GM12878 (cell line): ENCODE measurements around the gene PIGZ. TPM values are rescaled to one million over a fixed set of nuclear protein-coding genes. Genes with fewer than 3 reads are reported as not detected.

Source experiments
- ATAC-seq: fragments of 200-7000 bp; cut with Tn5 transposase; 3 replicates; pipeline ENCODE4 v1.9.1; 2020; ENCODE audit warnings: mild to moderate bottlenecking, moderate library complexity
- BruUV-seq: library from RNA; stranded (reverse); fragments of 400-500 nt; replicated peaks from 2 replicates; lab custom pipeline; 2021; lab: Mats Ljungman, UMichigan
- CTCF ChIA-PET: fragments of 300-600 bp; sonication (Branson Sonifier 250); formaldehyde crosslinking; extraction: SDS; loops from one replicate; lab custom pipeline; 2021; ENCODE audit warnings: inconsistent platforms; lab: Yijun Ruan, JAX
- POLR2A ChIA-PET: fragments of 350-600 bp; formaldehyde crosslinking; extraction: SDS; loops from one replicate; lab custom pipeline; 2021; ENCODE audit warnings: inconsistent platforms; lab: Charles Lee
- RAD21 ChIA-PET: fragments of 300-600 bp; sonication (Branson Sonifier 250); formaldehyde crosslinking; loops from one replicate; lab custom pipeline; 2023; ENCODE audit warnings: antibody characterized with exemption; ENCODE audit not compliant: unreplicated experiment; lab: Charles Lee
- SMC1A ChIA-PET: fragments of 300-600 bp; sonication (Branson Sonifier 250); formaldehyde crosslinking; loops from one replicate; lab custom pipeline; 2023; ENCODE audit not compliant: unreplicated experiment, uncharacterized antibody; lab: Charles Lee
- DNase-seq: peaks from one replicate; pipeline ENCODE4 v3.0.0-alpha.2; 2011; ENCODE audit warnings: low read depth, low spot score
- FAIRE-seq: peaks from 3 replicates; lab custom pipeline; 2011; peaks lifted over from hg19 to GRCh38; lab: Jason Lieb, UNC
- H2AFZ ChIP-seq: 2 replicates; pipeline ENCODE4 v1.6.0; 2011; ENCODE audit warnings: low read depth, low read length, control low read depth; ENCODE audit not compliant: control insufficient read depth
- H3K27ac ChIP-seq: 2 replicates; pipeline ENCODE4 v1.5.1; 2011; ENCODE audit warnings: control low read depth; ENCODE audit not compliant: control insufficient read depth, insufficient read depth
- H3K27me3 ChIP-seq, 2 experiments: replicated peaks in 1 of 2; 2 replicates each; pipeline versions ENCODE4 v1.6.0 to v1.6.1; 2011; ENCODE audit warnings: low read length in 1 of 2; ENCODE audit not compliant: control insufficient read depth in 2 of 2, insufficient read depth in 2 of 2
- H3K36me3 ChIP-seq, 2 experiments: 2 replicates each; pipeline ENCODE4 v1.5.1; 2011; ENCODE audit warnings: low read length in 1 of 2; ENCODE audit not compliant: control insufficient read depth in 2 of 2, insufficient read depth in 2 of 2
- H3K4me1 ChIP-seq: 2 replicates; pipeline ENCODE4 v1.6.1; 2011; ENCODE audit warnings: mild to moderate bottlenecking, low read length, moderate library complexity, mixed read lengths; ENCODE audit not compliant: control insufficient read depth, insufficient read depth
- H3K4me2 ChIP-seq: 2 replicates; pipeline ENCODE4 v1.6.0; 2011; ENCODE audit warnings: control low read depth; ENCODE audit not compliant: control insufficient read depth, insufficient read depth
- H3K4me3 ChIP-seq: fragments of 200-600 bp; sonication (generic); 2 replicates; pipeline ENCODE4 v1.5.1; 2016
- H3K79me2 ChIP-seq: 2 replicates; pipeline ENCODE4 v1.6.0; 2011; ENCODE audit warnings: low read length; ENCODE audit not compliant: control insufficient read depth, insufficient read depth
- H3K9ac ChIP-seq: 2 replicates; pipeline ENCODE4 v1.8.0; 2011; ENCODE audit warnings: low read length, control low read depth, mixed read lengths; ENCODE audit not compliant: control insufficient read depth, insufficient read depth
- H3K9me3 ChIP-seq: replicated peaks from 3 replicates; pipeline ENCODE4 v1.5.1; 2011; ENCODE audit warnings: mild to moderate bottlenecking, low read length; ENCODE audit not compliant: control insufficient read depth, insufficient read depth
- H4K20me1 ChIP-seq: 2 replicates; pipeline ENCODE4 v1.6.0; 2011; ENCODE audit not compliant: control insufficient read depth, insufficient read depth
- ATF2 ChIP-seq: IDR thresholded peaks from 2 replicates; pipeline ENCODE4 v1.6.1; 2012; ENCODE audit warnings: low read length, inconsistent platforms
- BMI1 ChIP-seq: fragments of 450-650 bp; IDR thresholded peaks from 2 replicates; pipeline ENCODE4 v1.6.1; 2016; ENCODE audit warnings: mild to moderate bottlenecking, moderate library complexity, borderline replicate concordance
- E4F1 ChIP-seq: fragments of 450-650 bp; IDR thresholded peaks from 2 replicates; pipeline ENCODE4 v1.6.1; 2018; ENCODE audit warnings: borderline replicate concordance, mild to moderate bottlenecking; ENCODE audit not compliant: partially characterized antibody
- EP300 ChIP-seq, 2 experiments: fragments of 150-350 bp in 1 of 2; IDR thresholded peaks; 2 replicates each; pipeline ENCODE4 v1.6.1; 2011 to 2012; ENCODE audit warnings: low read depth in 2 of 2, low read length in 2 of 2, borderline replicate concordance in 1 of 2, improper control_type of control experiment in 1 of 2, inconsistent platforms in 1 of 2; ENCODE audit not compliant: control insufficient read depth in 1 of 2
- GABPA ChIP-seq: IDR thresholded peaks from 2 replicates; pipeline ENCODE4 v1.6.1; 2014; ENCODE audit warnings: antibody characterized with exemption, low read depth, mild to moderate bottlenecking, inconsistent platforms
- HDGF ChIP-seq: fragments of 450-650 bp; IDR thresholded peaks from 2 replicates; pipeline ENCODE4 v1.6.1; 2016; ENCODE audit warnings: antibody characterized with exemption
- IKZF2 ChIP-seq, 2 experiments: fragments of 450-650 bp; IDR thresholded peaks; 2 replicates each; pipeline ENCODE4 v1.6.1; 2017; ENCODE audit warnings: mild to moderate bottlenecking in 2 of 2, moderate library complexity in 2 of 2
- MXI1 ChIP-seq: fragments of 150-350 bp; IDR thresholded peaks from 2 replicates; pipeline ENCODE4 v1.6.1; 2011; ENCODE audit warnings: low read depth, mild to moderate bottlenecking, inconsistent platforms, low read length, improper control_type of control experiment
- MYB ChIP-seq: fragments of 150-350 bp; IDR thresholded peaks from 2 replicates; pipeline ENCODE4 v1.6.1; 2014; ENCODE audit warnings: mild to moderate bottlenecking, low read depth, low read length, borderline replicate concordance
- NR2F1 ChIP-seq: fragments of 450-650 bp; conservative IDR thresholded peaks from 2 replicates; pipeline ENCODE4 v1.6.1; 2017; ENCODE audit warnings: mild to moderate bottlenecking
- ZNF384 ChIP-seq: IDR thresholded peaks from 2 replicates; pipeline ENCODE4 v1.6.1; 2012; ENCODE audit warnings: low read depth, mild to moderate bottlenecking, low read length, improper control_type of control experiment, borderline replicate concordance
- ZNF622 ChIP-seq: fragments of 450-650 bp; IDR thresholded peaks from 2 replicates; pipeline ENCODE4 v1.6.1; 2017; ENCODE audit warnings: mild to moderate bottlenecking, inconsistent platforms
- ZNF687 ChIP-seq: fragments of 450-650 bp; IDR thresholded peaks from 2 replicates; pipeline ENCODE4 v1.6.1; 2017; ENCODE audit warnings: mild to moderate bottlenecking, moderate library complexity
- WGBS: methylation state at CpG from one replicate; pipeline ENCODE4 v1.1.6; 2016; ENCODE audit warnings: low lambda C conversion rate; ENCODE audit not compliant: insufficient replicate concordance, insufficient coverage; ENCODE audit errors: missing lambda C conversion rate; 5-methylcytosine and 5-hydroxymethylcytosine counted together
- in situ Hi-C: fragments of 300-500 bp; cut with MboI; formaldehyde crosslinking; loops from 9 replicates; pipeline ENCODE4 v1.14.3; 2018; ENCODE audit warnings: mixed read lengths
- intact Hi-C: fragments of 100-400 bp; cut with micrococcal nuclease; formaldehyde crosslinking; loops from one replicate; pipeline ENCODE4 v1.14.2; 2022; ENCODE audit not compliant: unreplicated experiment
- polyA plus RNA-seq, 11 experiments: library from polyadenylated mRNA; depleted of rRNA in 4 of 11; unstranded in 6 of 11; stranded (reverse) in 5 of 11; fragments of >200 nt; fragmentation: Nextera tagmentation in 4 of 11; fragmentation: Illumina TruSeq in 1 of 11; extraction: Ambion mirVana in 4 of 11; extraction: Trizol in 1 of 11; gene quantifications; 1 replicate in 1 of 11; 2 replicates in 10 of 11; pipeline versions ENCODE4 v1.2.1 to v1.2.3, GENCODE V29; 2011 to 2016; ENCODE audit warnings: inconsistent platforms in 2 of 11, missing spikeins in 2 of 11, low read depth in 1 of 11
- total RNA-seq, 4 experiments: library from RNA; depleted of rRNA in 3 of 4; stranded (reverse); fragments of >200 nt in 3 of 4; fragmentation: Illumina TruSeq in 1 of 4; extraction: Trizol in 1 of 4; gene quantifications; 2 replicates each; pipeline versions ENCODE4 v1.2.1 to v1.2.3, GENCODE V29; 2013 to 2021
- TF ChIP-seq, protein P1 (sequence below): fragments of 450-650 bp; IDR thresholded peaks from 2 replicates; pipeline ENCODE4 v1.6.1; 2014; ENCODE audit warnings: mild to moderate bottlenecking

Gene PIGZ
- total and polyA plus RNA-seq, 10 of the 15 experiments (the other 5 are each of a cell fraction or from before 2014, with no cell fraction given), result 0.06 to 1.2 (median 0.64) TPM

DNA sequence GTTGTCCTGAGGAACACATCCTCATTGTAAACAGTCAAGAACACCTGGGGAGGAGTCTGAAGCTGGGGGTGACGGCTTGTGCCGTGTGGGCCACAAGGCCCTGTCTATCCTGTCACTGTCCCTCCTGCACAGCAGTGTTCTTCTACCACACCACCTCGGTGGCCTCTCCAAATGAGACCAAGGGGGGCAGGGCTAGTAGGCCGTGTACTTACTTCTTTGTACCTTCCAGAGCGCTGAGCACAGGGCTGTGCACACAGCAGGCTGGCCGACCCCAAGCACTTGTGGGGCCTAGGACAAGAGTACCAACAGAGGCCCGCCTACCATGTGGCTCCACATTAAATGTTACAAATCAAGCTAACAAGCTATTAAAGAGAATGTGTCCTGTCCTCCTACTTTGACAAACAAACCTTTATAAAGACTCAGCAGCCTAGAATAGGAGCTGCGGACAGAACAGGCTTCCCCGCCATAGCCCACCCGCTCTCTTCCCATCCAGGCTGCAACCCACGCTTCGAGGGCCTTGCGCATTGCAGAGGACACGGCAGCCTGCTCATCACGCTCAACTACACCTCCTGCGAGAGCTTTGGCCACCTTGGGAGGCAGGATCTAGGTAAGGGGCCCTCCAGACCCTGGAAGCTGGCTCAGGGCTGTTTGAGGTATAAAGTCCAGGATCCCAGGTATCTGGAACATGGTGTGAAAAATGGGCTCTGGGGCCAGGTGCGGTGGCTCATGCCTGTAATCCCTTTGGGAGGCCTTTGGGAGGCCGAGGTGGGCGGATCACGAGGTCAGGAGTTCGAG is 30.5 kb upstream of the PIGZ start:
- no peak overlapping the region for H3K9ac ChIP-seq
- CTCF ChIA-PET, result interaction anchor here (0.7 to 0.8 kb wide), 2 partner anchors 25 to 181 kb away, joined by 3 read pairs; no protein-coding TSS in a partner anchor
- POLR2A ChIA-PET, result no interaction called here
- ATAC-seq (no peak), FAIRE-seq (no peak), DNase-seq (no peak)
- no peaks in the 10 kb centered on the region for H3K79me2 ChIP-seq
- H3K27me3 ChIP-seq, result no peaks in the 10 kb centered on the region
- H4K20me1 ChIP-seq, result no peaks in the 10 kb centered on the region
- BruUV-seq, result no TSS peak
- intact Hi-C loops, result no loop called here
- no peaks in the 10 kb centered on the region; the same call in 2 of the 3 replicates for H3K9me3 ChIP-seq
- H3K27ac ChIP-seq, result no peak overlapping the region
- peaks cover 9% of the 10 kb centered on the region for H3K4me1 ChIP-seq
- RAD21 ChIA-PET, result interaction anchor here (1.0 kb wide), 1 partner anchor 23 kb away, joined by 3 read pairs; no protein-coding TSS in a partner anchor
- H3K4me2 ChIP-seq, result no peak overlapping the region
- H3K36me3 ChIP-seq, result no peaks in the 10 kb centered on the region
- SMC1A ChIA-PET, result interaction anchor here (1.8 kb wide), 1 partner anchor 188 kb away, joined by 5 read pairs; no protein-coding TSS in a partner anchor
- H2AFZ ChIP-seq, result no peak overlapping the region
- in situ Hi-C loops, result loop anchor here (25.0 kb wide), 1 partner anchor 513 kb away; no protein-coding TSS in a partner anchor
- H3K4me3 ChIP-seq, result no peak overlapping the region
- 86% methylated on average over 21 of the region's 21 CpGs for WGBS
- TF ChIP-seq GABPA (no peak), ZNF622 (no peak), HDGF (no peak), IKZF2 (IDR thresholded peaks at IDR 0.05) (no peak), ZNF384 (no peak), ZNF687 (no peak), BMI1 (no peak), EP300 (IDR thresholded peaks at IDR 0.05; ENCODE audit: borderline replicate concordance in 1 of 2, control insufficient read depth in 1 of 2, low read depth in 2 of 2, low read length in 2 of 2) (no peak), MYB (no peak), E4F1 (no peak), NR2F1 (no peak), ATF2 (no peak), MXI1 (no peak)
- TF ChIP-seq, protein P1, sequence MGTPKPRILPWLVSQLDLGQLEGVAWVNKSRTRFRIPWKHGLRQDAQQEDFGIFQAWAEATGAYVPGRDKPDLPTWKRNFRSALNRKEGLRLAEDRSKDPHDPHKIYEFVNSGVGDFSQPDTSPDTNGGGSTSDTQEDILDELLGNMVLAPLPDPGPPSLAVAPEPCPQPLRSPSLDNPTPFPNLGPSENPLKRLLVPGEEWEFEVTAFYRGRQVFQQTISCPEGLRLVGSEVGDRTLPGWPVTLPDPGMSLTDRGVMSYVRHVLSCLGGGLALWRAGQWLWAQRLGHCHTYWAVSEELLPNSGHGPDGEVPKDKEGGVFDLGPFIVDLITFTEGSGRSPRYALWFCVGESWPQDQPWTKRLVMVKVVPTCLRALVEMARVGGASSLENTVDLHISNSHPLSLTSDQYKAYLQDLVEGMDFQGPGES, result no peak
